Fibroblast of skin of abdomen (primary cell): Measurements from ENCODE around the gene NSL1.
A peak's percentile ranks its signal among the peaks of the same experiment; 100 is the strongest.
"Not testable (repeated sequence)": the region's sequence is repeated elsewhere in the genome, so short reads cannot be mapped to it uniquely, and the experiment has no call there.

Experiments used
- DNase-seq: peaks from one replicate; pipeline ENCODE4 v3.0.0-alpha.2; 2013

NSL1 gene

GRCh38 chr1:212782422-212783154 is 9.0 kb downstream of the NSL1 start:
- peak; percentile 30 for DNase-seq

GRCh38 chr1:212781225-212781624 is 10.4 kb downstream of the NSL1 start:
- DNase-seq, result no peak

- no peak for DNase-seq
Observed at GRCh38 chr1:212780759-212781158, 10.8 kb downstream of the NSL1 start.

GRCh38 chr1:212779086-212779485 is 12.5 kb downstream of the NSL1 start:
- DNase-seq, result not testable (repeated sequence)

GRCh38 chr1:212777151-212777550 is 14.4 kb downstream of the NSL1 start:
- no peak for DNase-seq

- no peak for DNase-seq
Observed at GRCh38 chr1:212775241-212775640, 16.3 kb downstream of the NSL1 start.

- DNase-seq, result peak; percentile 28
Observed at GRCh38 chr1:212774584-212774983, 17.0 kb downstream of the NSL1 start.

GRCh38 chr1:212773011-212773410 is 18.6 kb downstream of the NSL1 start:
- no peak for DNase-seq

- DNase-seq, result no peak
Observed at GRCh38 chr1:212771341-212771740, 20.2 kb downstream of the NSL1 start.

- no peak for DNase-seq
Observed at GRCh38 chr1:212769459-212770167, 22.0 kb downstream of the NSL1 start.

GRCh38 chr1:212766825-212767224 is 24.8 kb downstream of the NSL1 start:
- not testable (repeated sequence) for DNase-seq

GRCh38 chr1:212764718-212765281 is 26.8 kb downstream of the NSL1 start:
- DNase-seq, result not testable (repeated sequence)

- DNase-seq, result no peak
Observed at GRCh38 chr1:212762839-212763238, 28.7 kb downstream of the NSL1 start.

- no peak for DNase-seq
Observed at GRCh38 chr1:212762234-212762633, 29.3 kb downstream of the NSL1 start.

- DNase-seq, result no peak
Observed at GRCh38 chr1:212760126-212760823, 31.3 kb downstream of the NSL1 start.

GRCh38 chr1:212759683-212760082 is 31.9 kb downstream of the NSL1 start:
- no peak for DNase-seq

- no peak for DNase-seq
Observed at GRCh38 chr1:212754680-212755079, 36.9 kb downstream of the NSL1 start.

GRCh38 chr1:212754193-212754592 is 37.4 kb downstream of the NSL1 start:
- no peak for DNase-seq

- DNase-seq, result no peak
Observed at GRCh38 chr1:212753749-212754148, 37.8 kb downstream of the NSL1 start.

- no peak for DNase-seq
Observed at GRCh38 chr1:212752934-212753497, 38.6 kb downstream of the NSL1 start.

- DNase-seq, result peak; percentile 9
Observed at GRCh38 chr1:212752252-212752933, 39.2 kb downstream of the NSL1 start.
